Myocyte (in vitro differentiated cells): ENCODE results near the gene PDE4C. TPM values are rescaled to one million over a fixed set of nuclear protein-coding genes. Genes with fewer than 3 reads are reported as not detected.
A peak's percentile ranks its signal among the peaks of the same experiment; 100 is the strongest.
"Not testable (repeated sequence)": the region's sequence is repeated elsewhere in the genome, so short reads cannot be mapped to it uniquely, and the experiment has no call there.

Experiments used
- DNase-seq: peaks from one replicate; pipeline ENCODE4 v3.0.0-alpha.2; 2012; ENCODE audit warnings: low read depth
- total RNA-seq: library from RNA; depleted of rRNA; stranded (reverse); fragments of >200 nt; gene quantifications from 2 replicates; pipeline ENCODE4 v1.2.3, GENCODE V29; 2014

PDE4C gene
- total RNA-seq, 1 donor from 2014 or later = not detected

- DNase-seq = no peak
Observed at GRCh38 chr19:18223860-18224524, 2.2 kb downstream of the PDE4C start.

- DNase-seq = no peak
Observed at GRCh38 chr19:18221815-18222725, 4.2 kb downstream of the PDE4C start.

- no peak for DNase-seq
Observed at GRCh38 chr19:18220632-18221275, 5.5 kb downstream of the PDE4C start.

GRCh38 chr19:18219911-18220631 lies 6.2 kb downstream of the PDE4C start:
- no peak for DNase-seq

GRCh38 chr19:18218600-18218999 lies 7.6 kb downstream of the PDE4C start:
- DNase-seq = no peak

GRCh38 chr19:18218159-18218558 lies 8.1 kb downstream of the PDE4C start:
- DNase-seq = no peak

- no peak for DNase-seq
Observed at GRCh38 chr19:18216789-18217188, 9.4 kb downstream of the PDE4C start.

- DNase-seq = no peak
Observed at GRCh38 chr19:18214779-18215433, 11.3 kb downstream of the PDE4C start.

GRCh38 chr19:18211683-18212082 lies 14.6 kb downstream of the PDE4C start:
- DNase-seq = no peak

GRCh38 chr19:18209912-18210311 lies 16.3 kb downstream of the PDE4C start:
- not testable (repeated sequence) for DNase-seq

GRCh38 chr19:18208098-18208951 lies 17.9 kb downstream of the PDE4C start:
- peak; percentile 62 for DNase-seq

GRCh38 chr19:18206018-18206417 lies 20.2 kb downstream of the PDE4C start:
- no peak for DNase-seq

- DNase-seq = peak; percentile 92
Observed at GRCh38 chr19:18205200-18205892, 20.9 kb downstream of the PDE4C start.

GRCh38 chr19:18204394-18205199 lies 21.6 kb downstream of the PDE4C start:
- DNase-seq = no peak

GRCh38 chr19:18203863-18204393 lies 22.3 kb downstream of the PDE4C start, which contains the start of gene RAB3A:
Gene RAB3A, minus strand, starts transcription at chr19:18204042. Its CDS starts 1,302 bp downstream, at chr19:18202740.
- DNase-seq = peak; percentile 100

- DNase-seq = no peak
Observed at GRCh38 chr19:18203408-18203862, 22.8 kb downstream of the PDE4C start.

GRCh38 chr19:18202778-18203407 lies 23.3 kb downstream of the PDE4C start:
- DNase-seq = no peak
